Mesendoderm (in vitro differentiated cells): Measurements from ENCODE around the gene CELF1.

Experiments
- DNase-seq: peaks from one replicate; pipeline ENCODE4 v3.0.0; 2013
- H2AK5ac ChIP-seq: 2 replicates; pipeline ENCODE4 v1.6.1; 2013; ENCODE audit warnings: low read length, inconsistent platforms
- H2BK120ac ChIP-seq: 2 replicates; pipeline ENCODE4 v1.6.1; 2013; ENCODE audit warnings: low read depth, mild to moderate bottlenecking, low read length, moderate library complexity, mixed read lengths
- H2BK15ac ChIP-seq: replicated peaks from 2 replicates; pipeline ENCODE4 v1.6.1; 2013; ENCODE audit warnings: low read depth, mild to moderate bottlenecking, moderate library complexity
- H2BK5ac ChIP-seq: 2 replicates; pipeline ENCODE4 v1.6.1; 2013; ENCODE audit warnings: low read length, inconsistent platforms
- H3K18ac ChIP-seq: 2 replicates; pipeline ENCODE4 v1.6.1; 2013; ENCODE audit warnings: mild to moderate bottlenecking, low read length, mixed read lengths
- H3K23ac ChIP-seq: one replicate; pipeline ENCODE4 v1.6.1; 2013; ENCODE audit warnings: low read length
- H3K27ac ChIP-seq: 2 replicates; pipeline ENCODE4 v1.5.1; 2013; ENCODE audit warnings: low read depth, mild to moderate bottlenecking, inconsistent platforms, low read length, moderate library complexity
- H3K27me3 ChIP-seq: 2 replicates; pipeline ENCODE4 v1.6.1; 2013; ENCODE audit warnings: low read length, control low read depth, mild to moderate bottlenecking, inconsistent platforms; ENCODE audit not compliant: insufficient read depth, poor library complexity
- H3K36me3 ChIP-seq: 2 replicates; pipeline ENCODE4 v1.6.1; 2013; ENCODE audit warnings: low read length, inconsistent platforms; ENCODE audit not compliant: control insufficient read depth, insufficient read depth
- H3K4ac ChIP-seq: one replicate; pipeline ENCODE4 v1.6.1; 2013; ENCODE audit warnings: low read depth, mild to moderate bottlenecking, low read length, moderate library complexity
- H3K4me1 ChIP-seq: 2 replicates; pipeline ENCODE4 v1.6.1; 2013; ENCODE audit warnings: low read depth, low read length, inconsistent platforms; ENCODE audit not compliant: control insufficient read depth
- H3K4me2 ChIP-seq: 2 replicates; pipeline ENCODE4 v1.6.1; 2013; ENCODE audit warnings: low read length
- H3K4me3 ChIP-seq: 2 replicates; pipeline ENCODE4 v1.5.1; 2013; ENCODE audit warnings: mild to moderate bottlenecking, low read length
- H3K56ac ChIP-seq: one replicate; pipeline ENCODE4 v1.6.1; 2013; ENCODE audit warnings: low read length
- H3K79me1 ChIP-seq: 2 replicates; pipeline ENCODE4 v1.6.1; 2013; ENCODE audit warnings: low read length, inconsistent platforms
- H3K79me2 ChIP-seq: 2 replicates; pipeline ENCODE4 v1.6.1; 2013; ENCODE audit warnings: mild to moderate bottlenecking, low read length; ENCODE audit not compliant: control insufficient read depth, insufficient read depth
- H3K9ac ChIP-seq: 2 replicates; pipeline ENCODE4 v1.6.1; 2013; ENCODE audit warnings: low read length, inconsistent platforms
- H4K5ac ChIP-seq: one replicate; pipeline ENCODE4 v1.6.1; 2013; ENCODE audit warnings: low read length
- H4K8ac ChIP-seq: one replicate; pipeline ENCODE4 v1.6.1; 2013; ENCODE audit warnings: low read depth, mild to moderate bottlenecking, control low read depth, low read length, moderate library complexity
- WGBS: extraction: QIAGEN DNeasy Blood & Tissue Kit; methylation state at CpG from one replicate; pipeline ENCODE4 v1.1.7; 2013; ENCODE audit warnings: low lambda C conversion rate, missing lambda C conversion rate; ENCODE audit not compliant: insufficient coverage; ENCODE audit errors: extremely low coverage; 5-methylcytosine and 5-hydroxymethylcytosine counted together

The CELF1 gene

DNA sequence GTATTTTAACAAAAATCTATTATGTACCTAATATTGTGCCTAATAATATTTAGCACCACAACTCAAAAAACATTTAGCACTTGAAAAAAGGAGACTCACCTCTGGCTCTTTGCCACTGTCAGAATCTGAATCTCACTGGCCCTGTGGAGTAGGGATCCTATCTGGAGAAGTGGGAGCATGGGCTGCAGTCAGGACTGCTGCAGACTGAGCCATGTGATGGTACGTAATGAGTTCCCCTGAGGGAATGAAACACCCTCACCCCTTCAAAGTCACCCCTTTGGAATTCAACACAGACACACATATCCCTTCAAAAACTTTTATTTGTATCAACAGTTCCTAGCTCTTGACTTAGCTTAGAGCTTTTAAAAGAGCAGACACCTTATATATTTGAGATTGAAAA lies 19.0 kb upstream of the CELF1 start:
- H3K9ac ChIP-seq = no peak overlapping the region
- H4K5ac ChIP-seq = no peak overlapping the region
- DNase-seq = no peak
- H3K23ac ChIP-seq = no peak overlapping the region
- no peak overlapping the region for H3K56ac ChIP-seq
- no peak overlapping the region for H2BK15ac ChIP-seq
- no peak overlapping the region for H3K4me3 ChIP-seq
- H3K4me1 ChIP-seq = no peaks in the 10 kb centered on the region
- no peak overlapping the region for H3K18ac ChIP-seq
- H3K27me3 ChIP-seq = no peaks in the 10 kb centered on the region
- H3K4me2 ChIP-seq = no peak overlapping the region
- no peak overlapping the region for H4K8ac ChIP-seq
- H3K4ac ChIP-seq = no peak overlapping the region
- no peak overlapping the region for H3K27ac ChIP-seq
- H2BK5ac ChIP-seq = no peak overlapping the region
- H2BK120ac ChIP-seq = no peak overlapping the region
- H2AK5ac ChIP-seq = no peak overlapping the region
- WGBS = no CpG with 5 or more reads among the region's 1 CpG
- peaks cover 15% of the 10 kb centered on the region for H3K79me1 ChIP-seq
- H3K36me3 ChIP-seq = peaks cover 13% of the 10 kb centered on the region
- H3K79me2 ChIP-seq = peaks cover 2% of the 10 kb centered on the region

DNA sequence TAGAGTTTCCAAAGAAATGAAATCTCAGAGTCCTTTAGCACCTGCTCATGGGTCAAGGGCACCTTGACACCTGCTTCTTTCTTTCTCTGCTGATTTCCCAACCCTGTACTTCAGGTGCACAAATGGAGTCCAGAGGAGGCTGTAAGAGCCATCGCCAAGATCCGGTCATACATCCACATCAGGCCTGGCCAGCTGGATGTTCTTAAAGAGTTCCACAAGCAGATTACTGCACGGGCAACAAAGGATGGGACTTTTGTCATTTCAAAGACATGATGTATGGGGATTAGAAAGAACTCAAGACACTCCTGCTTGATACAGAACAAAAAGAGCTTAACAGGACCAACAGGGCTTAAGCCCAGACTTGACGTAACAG lies 18.4 kb upstream of the CELF1 start:
- Histone ChIP-seq H3K27me3 (no peaks in the 10 kb centered on the region), H3K9ac (no peak overlapping the region), H3K56ac (no peak overlapping the region), H3K4me2 (no peak overlapping the region), H3K18ac (no peak overlapping the region), H2BK5ac (no peak overlapping the region), H3K79me1 (peaks cover 15% of the 10 kb centered on the region), H4K5ac (no peak overlapping the region), H3K27ac (no peak overlapping the region), H3K4ac (no peak overlapping the region), H4K8ac (no peak overlapping the region), H3K23ac (no peak overlapping the region), H2BK15ac (no peak overlapping the region), H2AK5ac (no peak overlapping the region), H3K4me1 (no peaks in the 10 kb centered on the region), H3K79me2 (peaks cover 2% of the 10 kb centered on the region), H3K4me3 (no peak overlapping the region), H3K36me3 (peaks cover 13% of the 10 kb centered on the region), H2BK120ac (no peak overlapping the region)
- no peak for DNase-seq
- no CpG with 5 or more reads among the region's 4 CpGs for WGBS

DNA sequence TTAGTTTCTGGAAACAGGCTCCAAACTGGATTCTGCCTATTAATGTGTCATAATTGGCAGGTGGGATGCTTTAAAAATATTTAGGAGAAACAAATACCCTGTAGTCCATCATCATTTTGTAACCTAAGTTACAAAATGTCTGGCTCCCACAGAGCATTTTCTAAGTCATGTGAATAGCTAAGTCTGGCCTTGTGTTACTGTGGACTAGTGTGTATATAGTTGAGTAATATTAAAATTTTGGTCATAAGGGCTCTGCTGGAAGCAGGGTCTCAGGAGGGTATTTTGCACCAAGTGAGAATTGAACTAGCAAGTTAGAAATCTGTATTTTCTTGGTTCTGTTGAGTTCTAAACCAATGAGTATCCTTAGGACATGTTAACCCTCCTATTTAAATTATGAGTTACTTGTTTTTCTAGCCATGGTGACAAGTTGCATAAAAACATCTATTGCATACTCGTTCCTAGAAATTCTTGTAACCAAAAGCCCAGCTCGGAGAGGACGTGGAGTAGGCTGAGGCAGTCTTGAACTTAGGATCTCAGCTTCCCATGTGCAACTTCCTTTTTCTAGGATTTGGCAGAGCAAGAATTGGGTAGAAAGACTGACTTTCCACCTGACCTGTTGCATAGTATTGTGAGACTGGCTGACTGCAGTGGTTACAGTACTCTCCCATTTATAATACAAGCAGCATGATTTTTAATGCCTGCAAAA lies 17.9 kb upstream of the CELF1 start:
- Histone ChIP-seq H3K56ac (no peak overlapping the region), H3K4ac (no peak overlapping the region), H2BK5ac (no peak overlapping the region), H2BK120ac (no peak overlapping the region), H3K79me1 (peaks cover 15% of the 10 kb centered on the region), H3K4me3 (no peak overlapping the region), H3K4me1 (no peaks in the 10 kb centered on the region), H2AK5ac (no peak overlapping the region), H4K8ac (no peak overlapping the region), H3K18ac (no peak overlapping the region), H3K36me3 (peaks cover 13% of the 10 kb centered on the region), H3K4me2 (no peak overlapping the region), H4K5ac (no peak overlapping the region), H2BK15ac (no peak overlapping the region), H3K79me2 (peaks cover 2% of the 10 kb centered on the region), H3K27me3 (no peaks in the 10 kb centered on the region), H3K9ac (no peak overlapping the region), H3K27ac (no peak overlapping the region), H3K23ac (no peak overlapping the region)
- no CpG with 5 or more reads among the region's 3 CpGs for WGBS
- no peak for DNase-seq

DNA sequence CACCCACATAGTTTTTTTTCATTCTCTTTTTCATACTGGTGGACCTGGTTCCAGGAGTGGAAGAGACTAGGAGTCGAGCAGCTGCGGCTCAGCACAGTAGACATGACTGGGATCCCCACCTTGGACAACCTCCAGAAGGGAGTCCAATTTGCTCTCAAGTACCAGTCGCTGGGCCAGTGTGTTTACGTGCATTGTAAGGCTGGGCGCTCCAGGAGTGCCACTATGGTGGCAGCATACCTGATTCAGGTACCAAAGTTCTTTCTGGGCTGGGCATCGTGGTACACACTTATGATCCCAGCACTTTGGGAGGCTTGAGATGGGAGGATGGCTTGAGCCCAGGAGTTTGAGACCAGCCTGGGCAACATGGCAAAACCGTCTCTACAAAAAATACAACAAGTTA lies 16.7 kb upstream of the CELF1 start:
- Histone ChIP-seq H2BK5ac (no peak overlapping the region), H3K27ac (no peak overlapping the region), H2BK120ac (no peak overlapping the region), H4K5ac (no peak overlapping the region), H3K79me1 (peaks cover 17% of the 10 kb centered on the region), H3K27me3 (no peaks in the 10 kb centered on the region), H3K79me2 (peaks cover 2% of the 10 kb centered on the region), H3K4me2 (no peak overlapping the region), H3K18ac (no peak overlapping the region), H3K23ac (no peak overlapping the region), H2AK5ac (no peak overlapping the region), H2BK15ac (no peak overlapping the region), H3K9ac (no peak overlapping the region), H3K56ac (no peak overlapping the region), H3K4me3 (no peak overlapping the region), H4K8ac (no peak overlapping the region), H3K36me3 (peaks cover 13% of the 10 kb centered on the region), H3K4ac (no peak overlapping the region), H3K4me1 (peaks cover 2% of the 10 kb centered on the region)
- no CpG with 5 or more reads among the region's 7 CpGs for WGBS
- no peak for DNase-seq

DNA sequence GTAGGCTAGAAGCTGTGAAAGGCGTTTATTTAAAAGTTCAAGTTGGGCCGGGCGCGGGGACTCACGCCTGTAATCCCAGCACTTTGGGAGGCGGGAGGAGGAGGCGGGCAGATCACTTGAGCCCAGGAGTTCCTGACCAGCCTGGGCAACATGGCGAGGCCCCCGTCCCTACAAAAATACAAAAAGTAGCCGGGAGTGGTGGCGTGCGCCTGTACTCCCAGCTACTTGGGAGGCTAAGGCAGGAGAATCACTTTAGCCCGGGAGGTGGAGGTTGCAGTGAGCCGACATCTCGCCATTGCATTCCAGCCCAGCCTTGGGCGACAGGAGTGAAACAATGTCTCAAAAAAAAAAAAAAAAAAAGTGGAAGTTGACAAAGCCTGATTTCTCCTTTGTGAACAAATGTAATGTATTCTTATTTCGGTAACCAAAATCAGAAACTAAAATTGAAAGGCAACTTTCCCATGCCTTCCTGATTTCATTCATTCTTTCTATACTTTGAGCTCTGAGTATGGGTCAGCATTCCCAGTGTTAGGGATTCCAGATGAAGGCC lies 13.3 kb upstream of the CELF1 start:
- peaks cover 2% of the 10 kb centered on the region for H3K4me1 ChIP-seq
- no peak for DNase-seq
- H3K56ac ChIP-seq = peak overlapping the region; percentile 100
- peak overlapping the region; percentile 72 for H3K9ac ChIP-seq
- no peaks in the 10 kb centered on the region for H3K27me3 ChIP-seq
- peak overlapping the region; percentile 81 for H3K4me2 ChIP-seq
- peaks cover 2% of the 10 kb centered on the region for H3K79me2 ChIP-seq
- H3K36me3 ChIP-seq = peaks cover 7% of the 10 kb centered on the region
- H2BK5ac ChIP-seq = no peak overlapping the region
- H3K27ac ChIP-seq = no peak overlapping the region
- peaks cover 11% of the 10 kb centered on the region for H3K79me1 ChIP-seq
- H4K8ac ChIP-seq = no peak overlapping the region
- H4K5ac ChIP-seq = no peak overlapping the region
- no peak overlapping the region for H2BK120ac ChIP-seq
- H2BK15ac ChIP-seq = no peak overlapping the region
- peak overlapping the region; percentile 35 for H3K4me3 ChIP-seq
- no peak overlapping the region for H3K4ac ChIP-seq
- no CpG with 5 or more reads among the region's 17 CpGs for WGBS
- peak overlapping the region; percentile 23 for H3K18ac ChIP-seq
- no peak overlapping the region for H2AK5ac ChIP-seq
- no peak overlapping the region for H3K23ac ChIP-seq
